ENCODE results near the gene ZNF524.

- TF ChIP-seq POLR2AphosphoS5 (IDR thresholded peaks at IDR 0.05; ENCODE audit: low read depth, low read length), result peak; percentile 81; the same call in 1 of the 2 replicates
- TF ChIP-seq SIN3A (IDR thresholded peaks at IDR 0.05; ENCODE audit: borderline replicate concordance, insufficient read depth, low read length), result no peak
- TF ChIP-seq REST (IDR thresholded peaks at IDR 0.05; ENCODE audit: insufficient read depth in 1 of 2, low read depth in 2 of 2, low read length in 2 of 2), result no peak; a peak in 1 of 4 replicates
- TF ChIP-seq TAF1 (IDR thresholded peaks at IDR 0.05; ENCODE audit: borderline replicate concordance, insufficient read depth, low read length), result no peak
- no peak for TF ChIP-seq FOXP2 (optimal IDR thresholded peaks at IDR 0.05; ENCODE audit: borderline replicate concordance, extremely low read depth, extremely low read length, insufficient read depth)
Observed at GRCh38 chr19:55598719-55599467, 1.2 kb upstream of the ZNF524 start.
